GM23338 (cell line): ENCODE data around the gene ADAP1. TPM values are rescaled to one million over a fixed set of nuclear protein-coding genes. Genes with fewer than 3 reads are reported as not detected.
A peak's percentile ranks its signal among the peaks of the same experiment; 100 is the strongest.

Source experiments
- ATAC-seq: fragments of 200-7000 bp; cut with Tn5 transposase; 3 replicates; pipeline ENCODE4 v1.9.1; 2020
- DNase-seq: peaks from one replicate; pipeline ENCODE4 v3.0.0-alpha.2; 2015; ENCODE audit warnings: low spot score
- H2AFZ ChIP-seq: fragments of 200-600 bp; sonication (generic); 2 replicates; pipeline ENCODE4 v1.8.0; 2016; ENCODE audit warnings: antibody characterized with exemption, mild to moderate bottlenecking, moderate library complexity
- H3F3A ChIP-seq: fragments of 200-600 bp; sonication (generic); replicated peaks from 2 replicates; pipeline ENCODE4 v1.8.0; 2017; ENCODE audit warnings: antibody characterized with exemption, mixed run types, low read depth
- H3K27ac ChIP-seq: fragments of 200-600 bp; sonication (generic); 2 replicates; pipeline ENCODE4 v1.6.1; 2016; ENCODE audit warnings: low read depth
- H3K27me3 ChIP-seq: fragments of 200-600 bp; sonication (generic); 2 replicates; pipeline ENCODE4 v1.8.0; 2016; ENCODE audit warnings: mild to moderate bottlenecking, mixed run types, moderate library complexity; ENCODE audit not compliant: insufficient read depth
- H3K36me3 ChIP-seq: fragments of 200-600 bp; sonication (generic); 2 replicates; pipeline ENCODE4 v1.8.0; 2016; ENCODE audit warnings: mild to moderate bottlenecking; ENCODE audit not compliant: insufficient read depth
- H3K4me1 ChIP-seq: fragments of 200-600 bp; sonication (generic); 2 replicates; pipeline ENCODE4 v1.8.0; 2016; ENCODE audit warnings: mild to moderate bottlenecking, moderate library complexity; ENCODE audit not compliant: insufficient read depth
- H3K4me2 ChIP-seq: fragments of 200-600 bp; sonication (generic); 2 replicates; pipeline ENCODE4 v1.7.1; 2017; ENCODE audit warnings: mixed run types
- H3K4me3 ChIP-seq: fragments of 200-600 bp; sonication (generic); 2 replicates; pipeline ENCODE4 v1.6.1; 2016; ENCODE audit warnings: mixed run types
- H3K79me2 ChIP-seq: fragments of 200-600 bp; sonication (generic); replicated peaks from 2 replicates; pipeline ENCODE4 v1.8.0; 2017; ENCODE audit warnings: mild to moderate bottlenecking; ENCODE audit not compliant: insufficient read depth
- H3K9me2 ChIP-seq: fragments of 200-600 bp; sonication (generic); 2 replicates; pipeline ENCODE4 v1.8.0; 2017; ENCODE audit not compliant: insufficient read depth
- H4K20me1 ChIP-seq: fragments of 200-600 bp; sonication (generic); replicated peaks from 2 replicates; pipeline ENCODE4 v1.8.0; 2017; ENCODE audit warnings: mild to moderate bottlenecking; ENCODE audit not compliant: insufficient read depth
- H3K27ac Mint-ChIP-seq: 2 replicates; pipeline ENCODE4 v1.8.0; 2020; ENCODE audit warnings: inconsistent platforms, mild to moderate bottlenecking, moderate library complexity, mixed read lengths
- H3K27me3 Mint-ChIP-seq: 3 replicates; pipeline ENCODE4 v1.8.0; 2022; ENCODE audit warnings: low read depth, mild to moderate bottlenecking, moderate library complexity, mixed read lengths, inconsistent platforms; ENCODE audit not compliant: insufficient read depth, poor library complexity
- H3K36me3 Mint-ChIP-seq: 3 replicates; pipeline ENCODE4 v1.8.0; 2021; ENCODE audit warnings: low read depth, mild to moderate bottlenecking, inconsistent platforms, moderate library complexity, mixed read lengths
- H3K4me1 Mint-ChIP-seq: 3 replicates; pipeline ENCODE4 v1.8.0; 2020; ENCODE audit warnings: mild to moderate bottlenecking, inconsistent platforms, mixed read lengths
- H3K4me3 Mint-ChIP-seq: 3 replicates; pipeline ENCODE4 v1.8.0; 2021; ENCODE audit warnings: moderate library complexity, mild to moderate bottlenecking, inconsistent platforms, mixed read lengths
- H3K9me3 Mint-ChIP-seq: 3 replicates; pipeline ENCODE4 v1.8.0; 2020; ENCODE audit warnings: moderate library complexity, mild to moderate bottlenecking, inconsistent platforms, mixed read lengths
- EZH2 ChIP-seq: fragments of 200-600 bp; sonication (generic); IDR thresholded peaks from one replicate; pipeline ENCODE4 v1.8.0; 2017; ENCODE audit warnings: antibody characterized with exemption, mild to moderate bottlenecking, low read depth; ENCODE audit not compliant: unreplicated experiment
- EZH2phosphoT487 ChIP-seq: fragments of 200-600 bp; sonication (generic); IDR thresholded peaks from one replicate; pipeline ENCODE4 v1.8.1; 2018; ENCODE audit warnings: antibody characterized with exemption; ENCODE audit not compliant: unreplicated experiment
- JUNB ChIP-seq: IDR thresholded peaks from one replicate; pipeline ENCODE4 v1.6.1; 2016; ENCODE audit warnings: antibody characterized with exemption; ENCODE audit not compliant: unreplicated experiment
- NANOG ChIP-seq: IDR thresholded peaks from 2 replicates; pipeline ENCODE4 v1.6.1; 2016; ENCODE audit warnings: antibody characterized with exemption, borderline replicate concordance
- POLR2AphosphoS5 ChIP-seq: IDR thresholded peaks from 2 replicates; pipeline ENCODE4 v1.6.1; 2016; ENCODE audit warnings: antibody characterized with exemption, low read depth
- polyA plus RNA-seq: library from polyadenylated mRNA; unstranded; fragments of >200 nt; fragmentation: Nextera tagmentation; extraction: Ambion mirVana; gene quantifications from 2 replicates; pipeline ENCODE4 v1.2.1, GENCODE V29; 2016
- total RNA-seq: library from RNA; depleted of rRNA; stranded (reverse); fragments of >200 nt; shearing (Covaris generic); gene quantifications from 2 replicates; pipeline ENCODE4 v1.2.3, GENCODE V29; 2014
- TF ChIP-seq, protein P1 (sequence below): fragments of 250-450 bp; sonication (Bioruptor Pico); IDR thresholded peaks from 2 replicates; pipeline ENCODE4 v1.5.0; 2020; ENCODE audit warnings: mild to moderate bottlenecking, moderate library complexity

ADAP1 gene
- total and polyA plus RNA-seq, 2 experiments from 2014 or later, result 2.2 to 9.6 TPM

GRCh38 chr7:957418-958220, 3.1 kb upstream of the ADAP1 start (continued):
- TF ChIP-seq, protein P1, sequence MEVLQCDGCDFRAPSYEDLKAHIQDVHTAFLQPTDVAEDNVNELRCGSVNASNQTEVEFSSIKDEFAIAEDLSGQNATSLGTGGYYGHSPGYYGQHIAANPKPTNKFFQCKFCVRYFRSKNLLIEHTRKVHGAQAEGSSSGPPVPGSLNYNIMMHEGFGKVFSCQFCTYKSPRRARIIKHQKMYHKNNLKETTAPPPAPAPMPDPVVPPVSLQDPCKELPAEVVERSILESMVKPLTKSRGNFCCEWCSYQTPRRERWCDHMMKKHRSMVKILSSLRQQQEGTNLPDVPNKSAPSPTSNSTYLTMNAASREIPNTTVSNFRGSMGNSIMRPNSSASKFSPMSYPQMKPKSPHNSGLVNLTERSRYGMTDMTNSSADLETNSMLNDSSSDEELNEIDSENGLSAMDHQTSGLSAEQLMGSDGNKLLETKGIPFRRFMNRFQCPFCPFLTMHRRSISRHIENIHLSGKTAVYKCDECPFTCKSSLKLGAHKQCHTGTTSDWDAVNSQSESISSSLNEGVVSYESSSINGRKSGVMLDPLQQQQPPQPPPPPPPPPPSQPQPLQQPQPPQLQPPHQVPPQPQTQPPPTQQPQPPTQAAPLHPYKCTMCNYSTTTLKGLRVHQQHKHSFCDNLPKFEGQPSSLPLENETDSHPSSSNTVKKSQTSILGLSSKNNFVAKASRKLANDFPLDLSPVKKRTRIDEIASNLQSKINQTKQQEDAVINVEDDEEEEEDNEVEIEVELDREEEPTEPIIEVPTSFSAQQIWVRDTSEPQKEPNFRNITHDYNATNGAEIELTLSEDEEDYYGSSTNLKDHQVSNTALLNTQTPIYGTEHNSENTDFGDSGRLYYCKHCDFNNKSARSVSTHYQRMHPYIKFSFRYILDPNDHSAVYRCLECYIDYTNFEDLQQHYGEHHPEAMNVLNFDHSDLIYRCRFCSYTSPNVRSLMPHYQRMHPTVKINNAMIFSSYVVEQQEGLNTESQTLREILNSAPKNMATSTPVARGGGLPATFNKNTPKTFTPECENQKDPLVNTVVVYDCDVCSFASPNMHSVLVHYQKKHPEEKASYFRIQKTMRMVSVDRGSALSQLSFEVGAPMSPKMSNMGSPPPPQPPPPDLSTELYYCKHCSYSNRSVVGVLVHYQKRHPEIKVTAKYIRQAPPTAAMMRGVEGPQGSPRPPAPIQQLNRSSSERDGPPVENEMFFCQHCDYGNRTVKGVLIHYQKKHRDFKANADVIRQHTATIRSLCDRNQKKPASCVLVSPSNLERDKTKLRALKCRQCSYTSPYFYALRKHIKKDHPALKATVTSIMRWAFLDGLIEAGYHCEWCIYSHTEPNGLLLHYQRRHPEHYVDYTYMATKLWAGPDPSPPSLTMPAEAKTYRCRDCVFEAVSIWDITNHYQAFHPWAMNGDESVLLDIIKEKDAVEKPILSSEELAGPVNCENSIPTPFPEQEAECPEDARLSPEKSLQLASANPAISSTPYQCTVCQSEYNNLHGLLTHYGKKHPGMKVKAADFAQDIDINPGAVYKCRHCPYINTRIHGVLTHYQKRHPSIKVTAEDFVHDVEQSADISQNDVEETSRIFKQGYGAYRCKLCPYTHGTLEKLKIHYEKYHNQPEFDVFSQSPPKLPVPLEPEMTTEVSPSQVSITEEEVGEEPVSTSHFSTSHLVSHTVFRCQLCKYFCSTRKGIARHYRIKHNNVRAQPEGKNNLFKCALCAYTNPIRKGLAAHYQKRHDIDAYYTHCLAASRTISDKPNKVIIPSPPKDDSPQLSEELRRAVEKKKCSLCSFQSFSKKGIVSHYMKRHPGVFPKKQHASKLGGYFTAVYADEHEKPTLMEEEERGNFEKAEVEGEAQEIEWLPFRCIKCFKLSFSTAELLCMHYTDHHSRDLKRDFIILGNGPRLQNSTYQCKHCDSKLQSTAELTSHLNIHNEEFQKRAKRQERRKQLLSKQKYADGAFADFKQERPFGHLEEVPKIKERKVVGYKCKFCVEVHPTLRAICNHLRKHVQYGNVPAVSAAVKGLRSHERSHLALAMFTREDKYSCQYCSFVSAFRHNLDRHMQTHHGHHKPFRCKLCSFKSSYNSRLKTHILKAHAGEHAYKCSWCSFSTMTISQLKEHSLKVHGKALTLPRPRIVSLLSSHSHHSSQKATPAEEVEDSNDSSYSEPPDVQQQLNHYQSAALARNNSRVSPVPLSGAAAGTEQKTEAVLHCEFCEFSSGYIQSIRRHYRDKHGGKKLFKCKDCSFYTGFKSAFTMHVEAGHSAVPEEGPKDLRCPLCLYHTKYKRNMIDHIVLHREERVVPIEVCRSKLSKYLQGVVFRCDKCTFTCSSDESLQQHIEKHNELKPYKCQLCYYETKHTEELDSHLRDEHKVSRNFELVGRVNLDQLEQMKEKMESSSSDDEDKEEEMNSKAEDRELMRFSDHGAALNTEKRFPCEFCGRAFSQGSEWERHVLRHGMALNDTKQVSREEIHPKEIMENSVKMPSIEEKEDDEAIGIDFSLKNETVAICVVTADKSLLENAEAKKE (CRISPR knock-in tag), result no peak
- TF ChIP-seq POLR2AphosphoS5 (no peak), EZH2phosphoT487 (no peak), JUNB (no peak), EZH2 (no peak)

- ATAC-seq, result no peak
- no peaks in the 10 kb centered on the region; the same call in 2 of the 3 replicates for H3K36me3 Mint-ChIP-seq
These were observed 1.6 kb upstream of the ADAP1 start for GRCh38 chr7:956031-956430.

More at GRCh38 chr7:956031-956430, 1.6 kb upstream of the ADAP1 start:
- no peaks in the 10 kb centered on the region for H3K36me3 ChIP-seq
- H3K27me3 ChIP-seq, result peaks cover 24% of the 10 kb centered on the region
- no peaks in the 10 kb centered on the region; the same call in 1 of the 3 replicates for H3K4me1 Mint-ChIP-seq
- no peaks in the 10 kb centered on the region for H3K79me2 ChIP-seq
- H3K9me2 ChIP-seq, result no peaks in the 10 kb centered on the region
- DNase-seq, result no peak
- H3K4me2 ChIP-seq, result no peak overlapping the region
- peaks cover 23% of the 10 kb centered on the region for H3K27me3 Mint-ChIP-seq
- no peak overlapping the region for H3K4me3 ChIP-seq
- H2AFZ ChIP-seq, result no peak overlapping the region
- TF ChIP-seq NANOG, result no peak
- no peak for TF ChIP-seq EZH2phosphoT487
- H3K9me3 Mint-ChIP-seq, result no peaks in the 10 kb centered on the region
- no peak overlapping the region for H3K27ac ChIP-seq
- H3K4me3 Mint-ChIP-seq, result peak overlapping the region; percentile 36; the same call in 1 of the 3 replicates
- no peaks in the 10 kb centered on the region for H4K20me1 ChIP-seq
- no peaks in the 10 kb centered on the region for H3K4me1 ChIP-seq
- no peak overlapping the region for H3K27ac Mint-ChIP-seq
- H3F3A ChIP-seq, result peaks cover 6% of the 10 kb centered on the region; the same call in 1 of the 2 replicates
